Cardiac septum (tissue), 1 donor: ENCODE measurements around the gene GNLY. TPM values are rescaled to one million over a fixed set of nuclear protein-coding genes. Genes with fewer than 3 reads are reported as not detected.
A peak's percentile ranks its signal among the peaks of the same experiment; 100 is the strongest.

Experiments
- DNase-seq: peaks from one replicate; pipeline ENCODE4 v3.0.0-alpha.2; 2020; ENCODE audit warnings: low spot score
- intact Hi-C: fragments of 100-400 bp; cut with DNase I; formaldehyde crosslinking; loops from one replicate; pipeline ENCODE4 v1.14.0; 2022
- total RNA-seq: library from RNA; stranded (reverse); fragmentation: NEBNext Ultra II Directional; extraction: Animal tissue kit (Norgen Biotek cat#: 25700); gene quantifications from one replicate; pipeline ENCODE4 v1.2.1, GENCODE V29; 2021
- donor health status: DM: no; HTN: no; CAD: no.

The GNLY gene
- total RNA-seq, 1 donor from 2014 or later, result 2.3 TPM

DNA sequence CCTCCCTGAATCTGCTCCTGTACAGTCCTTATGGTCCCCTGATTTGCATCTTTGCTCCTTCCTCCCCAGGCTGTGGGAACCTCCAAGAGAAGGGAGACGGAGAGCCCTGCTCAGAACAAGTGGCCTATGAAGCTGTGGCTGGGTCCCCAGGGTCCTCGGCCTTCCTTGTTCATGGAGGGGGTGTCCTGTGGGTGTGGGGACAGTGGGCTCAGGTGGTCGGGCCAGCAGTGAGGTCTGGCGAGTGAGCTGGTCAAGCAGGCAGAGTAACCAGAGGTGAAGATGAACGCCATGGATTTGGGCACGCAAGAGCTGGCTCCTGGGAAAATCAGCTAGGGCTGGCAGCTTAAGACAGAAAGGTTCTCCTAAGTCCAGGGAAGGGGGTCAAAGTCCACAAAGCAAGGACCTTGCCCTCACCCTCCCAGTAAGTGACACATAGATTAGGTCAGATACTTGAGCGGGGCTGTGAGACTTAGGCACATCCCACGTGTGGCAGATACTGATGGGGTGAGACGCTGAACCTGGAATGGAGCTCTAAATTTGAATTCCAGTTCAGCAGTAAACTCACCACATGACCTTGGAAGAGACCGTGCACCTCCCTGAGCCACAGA, 24.8 kb downstream of the GNLY start:
- intact Hi-C loops, result no loop called here
- peak; percentile 56 for DNase-seq

DNA sequence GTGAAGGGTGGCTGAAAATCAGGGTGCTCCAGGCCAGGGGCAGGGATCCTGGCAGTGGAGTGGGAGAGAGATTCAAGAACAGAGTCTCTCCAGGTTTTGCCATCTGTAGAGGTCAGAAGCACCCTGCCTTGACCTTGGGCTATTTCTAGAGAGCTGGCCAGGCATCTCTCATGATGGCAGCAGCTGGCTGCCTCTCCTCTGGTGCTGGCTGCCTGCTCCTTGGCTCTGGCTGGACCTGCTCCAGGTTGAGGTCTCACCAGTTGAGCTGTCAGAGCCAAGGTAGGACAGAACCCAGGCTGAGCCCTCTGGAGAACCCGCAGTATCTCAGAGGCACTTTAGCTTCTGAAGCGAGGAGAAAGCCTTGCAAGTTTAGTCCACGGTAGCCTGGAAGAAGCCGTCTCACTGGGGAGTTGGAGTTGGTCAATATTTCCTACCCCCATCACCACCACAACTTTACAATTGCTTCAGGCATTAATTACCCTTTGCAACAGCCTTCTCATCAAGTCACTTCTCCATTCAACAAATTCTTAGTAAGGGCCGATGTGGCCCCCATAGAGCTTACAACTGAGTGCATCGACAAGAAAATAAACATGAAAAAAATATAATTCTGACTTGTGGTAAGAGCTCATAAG, 25.6 kb downstream of the GNLY start:
- intact Hi-C loops, result loop anchor here (10.0 kb wide), 1 partner anchor 165 kb away; the partner anchor contains the start of gene ST3GAL5
- no peak for DNase-seq

DNA sequence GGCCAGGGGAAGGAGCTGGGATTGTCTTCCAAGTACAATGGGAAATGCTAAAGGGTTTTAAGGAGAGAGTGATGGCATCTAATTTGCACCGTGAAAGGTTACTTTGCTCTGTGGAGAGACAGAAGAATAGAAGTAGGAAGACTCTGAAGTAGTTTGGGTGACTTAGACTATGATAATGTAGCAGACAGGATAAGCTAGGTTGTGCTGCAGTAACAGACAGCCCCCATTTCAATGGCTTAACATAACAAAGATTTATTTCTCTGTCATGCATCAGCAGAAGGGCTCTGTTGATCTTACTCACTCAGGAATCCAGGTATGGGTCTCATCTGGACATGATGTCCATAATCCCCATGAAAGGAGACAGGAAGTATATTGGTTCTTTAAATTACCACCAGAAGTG, 26.4 kb downstream of the GNLY start:
- intact Hi-C loops, result loop anchor here (10.0 kb wide), 1 partner anchor 164 kb away; the partner anchor contains the start of gene ST3GAL5
- no peak for DNase-seq

DNA sequence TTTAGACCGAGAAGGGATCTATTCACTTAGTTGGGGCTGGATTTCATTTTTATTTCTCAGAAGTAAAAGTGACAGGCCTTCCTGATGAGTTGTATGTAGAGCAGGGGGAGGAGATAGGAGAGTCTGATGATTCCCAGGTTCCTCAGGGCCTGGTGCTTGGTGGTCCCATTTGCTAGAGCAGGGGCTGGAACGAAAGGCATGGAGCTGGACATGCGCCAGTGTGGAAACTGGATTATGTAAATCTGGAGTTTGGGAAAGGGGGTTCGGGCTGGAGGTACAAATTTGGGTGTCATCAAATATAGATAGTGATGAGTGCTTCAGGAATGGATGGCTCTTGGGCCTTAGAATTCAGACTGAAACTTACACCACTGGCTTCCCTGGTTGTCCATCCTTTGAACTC, 27.5 kb downstream of the GNLY start:
- DNase-seq, result no peak
- intact Hi-C loops, result loop anchor here (10.0 kb wide), 1 partner anchor 163 kb away; the partner anchor contains the start of gene ST3GAL5

DNA sequence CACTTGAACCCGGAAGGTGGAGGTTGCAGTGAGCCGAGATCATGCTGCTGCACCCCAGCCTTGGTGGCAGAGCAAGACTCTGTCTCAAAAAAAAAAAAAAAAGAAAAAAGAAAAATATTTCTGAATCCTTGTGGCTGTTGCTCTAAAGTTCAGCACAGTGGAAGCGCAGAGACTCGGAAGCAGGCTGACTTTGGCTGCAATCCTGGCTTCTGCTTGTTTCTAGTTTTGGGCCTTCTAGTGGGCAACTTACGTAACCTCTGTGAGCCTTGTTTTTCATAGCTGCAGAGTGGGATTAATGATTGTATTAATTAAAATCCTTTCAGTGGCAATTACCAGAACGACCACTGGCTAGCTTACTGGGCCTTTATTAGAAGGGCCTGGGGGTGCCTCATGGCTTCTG, 28.4 kb downstream of the GNLY start:
- intact Hi-C loops, result loop anchor here (10.0 kb wide), 1 partner anchor 162 kb away; the partner anchor contains the start of gene ST3GAL5
- DNase-seq, result no peak

DNA sequence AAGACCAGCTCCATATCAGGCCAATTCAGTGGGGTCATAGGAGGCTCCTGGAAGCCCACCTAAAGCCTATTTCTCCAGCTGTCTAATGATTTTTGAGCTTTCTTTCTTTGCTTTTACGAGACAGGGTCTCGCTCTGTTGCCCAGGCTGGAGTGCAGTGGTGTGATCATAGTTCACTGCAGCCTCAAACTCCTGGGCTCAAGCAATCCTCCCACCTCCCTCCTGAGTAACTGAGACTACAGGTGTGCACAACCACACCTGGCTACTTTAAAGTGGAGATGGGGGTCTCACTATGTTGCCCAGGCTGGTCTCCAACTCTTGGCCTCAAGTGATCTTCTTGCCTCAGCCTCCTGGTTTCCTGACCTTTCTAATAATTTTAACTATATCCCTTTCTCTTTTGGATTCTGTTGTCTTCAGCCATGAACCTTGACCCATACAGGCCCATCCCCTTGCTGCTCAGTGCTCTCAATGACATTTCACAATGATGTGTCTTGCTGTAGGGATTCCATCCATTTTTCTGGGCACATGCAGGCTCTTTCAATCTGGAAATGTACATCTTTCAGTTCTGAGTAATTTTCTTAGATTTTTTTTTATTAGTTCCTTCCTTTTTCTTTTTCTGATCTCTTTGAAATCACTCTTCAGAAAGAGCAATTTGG, 29.7 kb downstream of the GNLY start:
- no peak for DNase-seq
- intact Hi-C loops, result loop anchor here (10.0 kb wide), 1 partner anchor 161 kb away; the partner anchor contains the start of gene ST3GAL5

DNA sequence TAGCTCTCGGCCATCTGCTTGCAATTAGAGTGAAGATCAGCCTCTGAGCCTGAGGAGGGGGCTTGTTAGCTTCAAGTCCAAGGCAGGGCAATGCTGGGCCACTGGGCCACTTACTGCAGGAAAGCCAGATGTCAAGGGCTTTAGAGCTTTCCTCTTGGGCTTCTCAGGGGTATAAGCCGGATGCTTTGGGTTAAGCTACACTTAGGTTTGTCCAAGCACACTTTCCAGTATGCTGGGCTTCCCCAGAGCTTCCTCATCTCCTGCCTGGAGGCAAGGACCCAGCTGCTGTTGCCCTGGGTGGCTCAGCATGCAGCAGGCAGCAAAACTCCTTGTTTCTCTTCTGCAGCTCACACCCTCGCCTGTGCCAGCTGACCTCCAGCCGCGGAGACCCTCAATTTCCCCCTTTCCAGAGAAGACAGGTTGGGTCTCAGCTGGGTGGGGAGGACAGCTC, 30.6 kb downstream of the GNLY start:
- intact Hi-C loops, result loop anchor here (10.0 kb wide), 1 partner anchor 160 kb away; the partner anchor contains the start of gene ST3GAL5
- DNase-seq, result no peak

DNA sequence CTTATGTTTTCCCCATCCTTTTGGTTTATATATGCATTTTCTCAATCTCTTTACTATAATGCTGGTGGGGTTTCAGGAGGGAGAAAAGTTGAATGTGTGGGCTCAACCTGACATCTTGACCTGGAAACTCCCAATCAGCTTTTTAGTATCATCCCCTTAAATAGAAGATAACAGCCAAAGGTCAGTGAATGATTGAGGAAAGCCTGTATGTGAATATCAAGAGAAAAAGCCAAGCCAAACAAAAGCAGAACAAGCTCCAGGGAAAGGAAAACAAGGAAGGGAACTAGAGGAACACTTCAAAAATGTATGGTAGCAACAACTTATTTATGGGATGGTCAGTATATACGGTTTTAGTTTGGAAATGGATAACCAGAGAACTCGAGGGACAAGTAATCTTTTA, 31.3 kb downstream of the GNLY start:
- intact Hi-C loops, result loop anchor here (10.0 kb wide), 1 partner anchor 159 kb away; the partner anchor contains the start of gene ST3GAL5
- no peak for DNase-seq

DNA sequence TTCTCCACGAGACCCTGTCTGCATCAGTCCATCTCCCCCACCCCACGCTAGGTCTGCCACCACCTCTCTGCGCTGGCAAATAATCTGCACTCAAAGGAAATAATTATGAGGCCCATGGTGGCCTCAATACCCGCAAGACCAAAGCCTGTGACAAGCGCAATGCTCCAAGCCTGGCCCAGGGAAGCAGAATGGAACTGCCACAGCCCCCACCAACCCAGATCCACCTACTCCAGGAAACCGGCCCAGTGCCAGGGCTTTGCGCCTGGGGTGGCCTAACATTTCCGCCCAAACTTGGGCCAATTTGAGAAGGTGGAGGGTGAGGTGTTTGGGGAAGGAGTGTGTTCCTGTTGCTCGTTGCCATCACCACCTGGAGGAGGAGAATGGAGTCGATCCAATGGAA, 33.6 kb downstream of the GNLY start:
- no peak for DNase-seq
- intact Hi-C loops, result loop anchor here (10.0 kb wide), 1 partner anchor 157 kb away; the partner anchor contains the start of gene ST3GAL5

DNA sequence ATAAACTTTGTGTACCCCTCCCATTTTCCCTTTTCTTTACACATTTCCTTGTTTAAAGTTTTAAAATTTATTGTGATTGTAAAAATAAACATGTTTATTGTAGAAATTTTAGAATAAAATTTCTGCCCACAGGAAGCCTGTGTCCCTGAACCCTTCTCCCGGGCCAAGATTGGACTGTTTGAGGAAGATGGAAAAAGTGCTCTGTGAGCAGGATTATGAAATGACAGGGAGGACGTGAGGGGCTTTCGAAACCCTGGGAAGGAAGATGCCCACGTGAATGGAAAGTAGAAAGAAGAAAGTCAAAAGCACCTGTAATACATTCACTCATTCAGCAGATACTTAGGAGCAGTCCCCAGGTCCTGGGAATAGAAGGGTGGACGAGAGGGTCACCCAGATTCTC, 34.2 kb downstream of the GNLY start:
- DNase-seq, result no peak

DNA sequence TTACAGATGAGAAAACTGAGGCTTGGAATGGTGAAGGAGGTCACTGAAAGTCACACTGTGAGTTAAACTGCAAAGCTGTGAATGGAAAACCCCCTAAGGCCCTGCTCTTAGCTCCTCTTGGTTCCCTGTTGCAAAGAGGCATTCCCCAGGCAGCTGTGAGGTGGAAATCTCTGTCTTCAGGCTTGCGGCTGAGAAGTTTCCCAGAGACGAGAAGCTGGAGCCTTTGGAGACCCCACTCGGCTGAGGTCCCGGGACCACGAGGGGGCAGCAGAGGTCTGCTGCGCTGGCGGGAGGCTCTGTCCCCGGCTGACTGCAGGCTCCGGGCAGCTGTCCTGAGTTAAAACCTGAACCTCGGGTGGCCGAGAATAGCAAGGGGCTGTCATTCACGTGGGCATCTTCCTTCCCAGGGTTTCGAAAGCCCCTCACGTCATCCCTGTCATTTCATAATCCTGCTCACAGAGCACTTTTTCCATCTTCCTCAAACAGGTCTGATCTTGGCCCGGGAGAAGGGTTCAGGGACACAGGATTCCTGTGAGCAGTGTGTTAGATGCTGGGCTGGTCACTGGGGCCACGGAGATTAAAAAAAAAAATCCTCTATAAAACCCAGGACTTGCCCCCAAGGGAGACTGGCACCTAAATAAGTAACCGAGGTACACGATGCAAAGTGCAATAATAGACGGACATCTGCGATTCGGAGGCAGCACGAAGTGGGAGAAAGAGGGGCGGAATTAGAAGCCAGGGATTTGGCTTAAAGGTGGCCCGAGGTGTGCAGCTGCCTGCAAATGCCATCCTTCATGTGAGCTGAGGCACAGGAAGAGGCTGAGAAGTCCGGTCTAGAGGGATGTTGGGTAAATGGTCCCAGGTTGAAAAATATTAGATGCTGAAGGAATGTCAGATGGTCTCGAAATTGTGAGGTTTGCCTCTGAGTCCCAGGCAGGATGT, 35.0 kb downstream of the GNLY start:
- peak; percentile 95 for DNase-seq
- intact Hi-C loops, result loop anchor here (1.0 to 10.0 kb wide), 3 partner anchors 43 to 156 kb away; partner anchors contain the start of gene ST3GAL5

More for the DNA sequence above, 34.2 kb downstream of the GNLY start:
- intact Hi-C loops, result loop anchor here (10.0 kb wide), 1 partner anchor 156 kb away; the partner anchor contains the start of gene ST3GAL5

DNA sequence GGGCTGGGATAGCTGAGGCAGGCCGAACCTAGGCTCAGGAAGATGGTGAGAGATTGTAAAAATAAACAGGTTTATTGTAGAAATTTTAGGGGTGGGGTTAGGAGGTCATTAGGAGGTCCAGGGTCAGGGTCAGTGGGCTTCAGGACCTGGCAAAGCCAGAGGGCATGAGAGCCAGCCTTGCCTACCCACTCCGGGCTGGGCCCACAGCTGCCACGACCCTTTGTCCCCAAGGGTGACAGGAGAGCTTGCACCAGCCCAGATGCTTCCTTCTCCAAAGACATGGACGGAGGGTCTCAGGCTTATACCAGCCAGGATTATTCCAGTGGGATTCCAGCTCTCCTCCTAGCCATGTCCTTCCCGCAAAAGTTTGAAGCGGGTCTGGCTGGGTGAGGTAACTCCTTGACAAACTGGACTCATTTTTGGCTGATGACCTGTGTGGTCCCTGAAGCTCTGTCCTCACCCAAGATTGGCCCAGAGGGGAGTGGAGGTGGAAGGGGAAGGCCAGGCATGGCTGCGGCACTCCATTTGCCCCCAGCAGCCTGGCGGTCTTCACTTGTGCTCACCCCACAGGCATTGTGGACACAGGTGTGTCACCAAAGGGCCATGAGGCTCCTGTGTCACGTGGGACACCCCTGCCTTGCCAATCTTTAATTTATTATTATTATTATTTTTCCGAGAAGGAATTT, 35.8 kb downstream of the GNLY start:
- intact Hi-C loops, result loop anchor here (1.0 to 10.0 kb wide), 4 partner anchors 42 to 155 kb away; partner anchors contain the start of gene ST3GAL5
- peak; percentile 53 for DNase-seq

DNA sequence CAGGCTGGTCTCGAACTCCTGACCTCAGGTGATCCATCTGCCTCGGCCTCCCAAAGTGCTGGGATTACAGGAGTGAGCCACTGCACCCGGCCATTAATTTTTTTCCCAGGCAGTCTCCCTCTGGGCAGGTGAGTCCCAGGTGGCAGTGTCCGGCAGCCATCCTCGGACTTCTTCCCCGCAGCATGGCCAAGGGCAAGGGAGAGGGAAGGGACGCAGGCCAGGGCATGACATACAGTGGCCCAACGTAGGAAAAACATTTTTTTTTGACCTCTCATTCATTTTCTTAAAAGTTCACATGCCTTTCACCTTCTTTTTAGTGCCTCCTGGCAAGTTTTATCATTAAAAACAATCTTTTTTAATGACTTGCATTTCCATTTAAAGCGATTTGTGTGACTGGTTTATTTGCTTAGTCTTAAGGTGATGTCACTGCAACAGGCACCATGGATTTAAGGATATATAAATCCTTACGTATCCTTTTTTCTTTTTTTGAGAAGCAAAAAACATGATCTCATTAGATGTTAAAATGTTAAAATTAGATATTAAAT, 36.6 kb downstream of the GNLY start:
- intact Hi-C loops, result loop anchor here (2.0 kb wide), 1 partner anchor 68 kb away; no protein-coding TSS in a partner anchor
- DNase-seq, result no peak

DNA sequence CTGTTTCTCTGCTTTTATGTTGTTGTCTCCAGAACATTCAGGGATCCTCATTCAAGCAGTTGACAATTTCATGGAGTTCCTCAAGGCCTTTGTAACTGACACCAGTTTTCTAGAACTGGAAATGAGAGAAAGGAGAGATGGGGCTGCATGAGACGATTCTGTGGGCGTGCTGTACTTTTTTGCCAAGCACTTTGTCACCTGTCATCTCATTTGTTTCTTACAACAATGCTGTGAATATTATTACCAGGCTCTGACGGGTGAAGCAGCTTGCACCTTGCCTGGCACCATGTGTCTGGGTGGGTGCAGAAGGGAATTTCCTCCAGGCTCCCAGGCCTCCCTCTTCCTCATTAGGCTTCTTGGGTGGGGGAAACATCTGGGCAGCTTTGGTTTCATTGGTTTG, 37.4 kb downstream of the GNLY start:
- no peak for DNase-seq
- intact Hi-C loops, result loop anchor here (2.0 kb wide), 1 partner anchor 67 kb away; no protein-coding TSS in a partner anchor

DNA sequence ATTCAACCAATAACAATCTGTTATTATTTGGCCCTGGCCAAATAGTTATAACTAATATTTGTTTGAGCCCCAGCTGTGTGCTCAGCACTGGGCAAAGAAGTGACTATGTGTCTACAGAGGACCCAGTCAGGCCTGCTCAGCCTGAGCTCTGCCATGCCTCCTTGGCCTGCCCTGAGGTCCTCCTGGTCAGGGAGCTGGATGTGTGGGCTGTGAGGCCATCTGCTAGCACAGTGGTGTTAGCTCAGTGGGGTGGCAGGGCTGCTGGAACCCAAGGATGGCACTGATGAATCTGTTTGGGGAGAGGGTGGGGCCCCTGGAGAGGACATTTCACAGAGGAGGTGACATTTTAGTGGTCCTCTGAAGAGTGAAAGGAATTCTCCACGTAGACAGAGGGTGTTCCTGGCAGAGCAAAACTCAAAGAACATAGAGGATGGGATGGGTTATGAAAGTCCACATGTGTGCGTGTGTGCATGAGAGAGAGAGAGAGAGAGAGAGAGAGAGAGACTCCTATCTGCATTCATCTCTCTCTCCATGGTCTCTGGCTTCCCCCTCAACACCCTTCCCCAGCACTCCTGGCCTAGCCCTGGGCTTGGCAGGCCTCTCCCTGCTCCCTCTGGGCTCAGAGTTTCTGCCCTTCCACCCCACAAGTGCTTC, 38.4 kb downstream of the GNLY start:
- intact Hi-C loops, result no loop called here
- no peak for DNase-seq

DNA sequence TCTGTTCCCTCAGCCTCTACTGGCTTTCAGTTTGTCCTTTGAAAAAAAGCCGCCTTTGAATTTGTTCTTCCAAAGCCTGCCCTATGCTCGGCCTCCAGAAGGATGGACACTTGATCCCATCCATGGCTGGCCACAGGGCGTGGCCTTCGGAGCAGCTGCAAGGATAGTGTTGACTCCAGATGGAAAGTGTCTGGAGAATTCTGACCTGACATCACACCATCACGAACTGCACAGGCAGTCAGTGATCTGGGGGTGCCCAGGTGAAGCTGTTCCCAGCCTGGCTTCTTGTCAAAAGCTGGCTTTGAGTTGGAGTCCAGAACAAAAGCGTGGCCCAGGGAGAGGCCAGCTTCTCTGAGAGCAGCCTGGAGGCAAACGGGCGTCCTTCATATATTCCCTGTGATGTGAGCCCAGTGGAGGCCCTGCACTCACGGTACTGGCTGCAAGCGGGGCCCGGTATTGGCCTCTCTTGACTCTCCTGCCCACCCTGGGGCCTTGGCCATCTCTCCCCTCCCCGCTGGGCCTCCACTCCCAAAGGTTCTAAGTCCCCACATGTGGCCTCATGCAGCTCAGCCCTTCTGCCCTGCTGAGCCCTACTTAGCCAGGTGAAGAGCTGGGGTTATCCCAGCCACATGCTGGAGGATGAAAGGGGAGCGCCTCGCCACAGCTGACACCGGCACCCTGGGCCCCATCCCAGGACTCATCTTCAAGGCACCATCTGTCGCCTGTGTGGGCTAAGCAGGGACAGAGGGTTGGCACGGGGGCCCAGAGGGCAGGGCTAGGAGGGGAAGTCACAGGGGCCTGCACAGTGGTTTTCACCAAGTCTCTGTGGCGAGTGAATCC, 39.2 kb downstream of the GNLY start:
- intact Hi-C loops, result no loop called here
- DNase-seq, result no peak

DNA sequence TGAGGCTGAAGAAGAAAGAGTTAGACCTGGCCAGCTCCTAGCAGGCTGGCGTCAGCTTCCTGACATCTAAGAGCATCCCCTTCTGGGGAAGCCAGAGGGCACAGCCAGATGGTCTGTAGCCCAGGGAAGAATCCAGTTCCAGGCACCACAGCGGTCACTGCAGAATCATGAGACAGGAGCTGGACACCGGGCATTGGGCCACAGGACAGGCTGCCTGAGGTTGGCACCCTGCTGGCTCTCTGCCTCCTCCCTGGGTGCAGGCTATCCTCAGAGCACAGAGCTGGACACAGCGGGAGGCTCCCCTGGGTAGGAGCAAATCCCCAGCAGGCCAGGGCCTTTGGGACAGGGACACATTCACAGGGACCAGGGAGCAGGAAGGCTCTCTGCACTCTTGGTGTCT, 39.9 kb downstream of the GNLY start:
- DNase-seq, result no peak
- intact Hi-C loops, result no loop called here
